H9 (cell line): ENCODE data around the gene SPRR3. TPM values are rescaled to one million over a fixed set of nuclear protein-coding genes. Genes with fewer than 3 reads are reported as not detected.

Experiments
- DNase-seq: peaks from one replicate; pipeline ENCODE4 v3.0.0-alpha.2; 2017
- H2AFZ ChIP-seq: one replicate; pipeline ENCODE4 v1.6.1; 2013; ENCODE audit warnings: mild to moderate bottlenecking, low read length, control low read depth, moderate library complexity
- H2AK5ac ChIP-seq: 2 replicates; pipeline ENCODE4 v1.6.1; 2013; ENCODE audit warnings: low read length, control low read depth, mixed read lengths; ENCODE audit not compliant: insufficient read length
- H2BK120ac ChIP-seq: one replicate; pipeline ENCODE4 v1.6.1; 2013; ENCODE audit warnings: low read depth, mild to moderate bottlenecking, low read length, control low read depth, inconsistent platforms; ENCODE audit not compliant: poor library complexity, severe bottlenecking
- H2BK12ac ChIP-seq: 2 replicates; pipeline ENCODE4 v1.6.1; 2013; ENCODE audit warnings: low read length, control low read depth, mixed read lengths, low read depth; ENCODE audit not compliant: insufficient read length
- H2BK15ac ChIP-seq: 2 replicates; pipeline ENCODE4 v1.6.1; 2013; ENCODE audit warnings: low read depth, low read length, control low read depth
- H2BK20ac ChIP-seq: one replicate; pipeline ENCODE4 v1.6.1; 2013; ENCODE audit warnings: low read depth, mild to moderate bottlenecking, low read length, control low read depth, inconsistent platforms; ENCODE audit not compliant: poor library complexity, severe bottlenecking
- H2BK5ac ChIP-seq: 2 replicates; pipeline ENCODE4 v1.6.1; 2013; ENCODE audit warnings: low read length, control low read depth, mixed read lengths; ENCODE audit not compliant: insufficient read length
- H3K14ac ChIP-seq: 2 replicates; pipeline ENCODE4 v1.6.1; 2013; ENCODE audit warnings: low read length, control low read depth; ENCODE audit not compliant: insufficient read depth
- H3K18ac ChIP-seq: 2 replicates; pipeline ENCODE4 v1.6.1; 2013; ENCODE audit warnings: low read depth, mild to moderate bottlenecking, mixed read lengths, low read length, control low read depth; ENCODE audit not compliant: insufficient read length
- H3K23ac ChIP-seq: 2 replicates; pipeline ENCODE4 v1.6.1; 2013; ENCODE audit warnings: low read length, control low read depth, mixed read lengths, low read depth; ENCODE audit not compliant: insufficient read length
- H3K23me2 ChIP-seq: 2 replicates; pipeline ENCODE4 v1.6.1; 2013; ENCODE audit warnings: low read depth, mild to moderate bottlenecking, mixed read lengths, low read length, control low read depth; ENCODE audit not compliant: insufficient read length, poor library complexity, severe bottlenecking
- H3K27ac ChIP-seq: 2 replicates; pipeline ENCODE4 v1.5.1; 2013; ENCODE audit warnings: low read length, control low read depth, mixed read lengths, low read depth; ENCODE audit not compliant: insufficient read length
- H3K27me3 ChIP-seq: 2 replicates; pipeline ENCODE4 v1.6.1; 2013; ENCODE audit warnings: low read length, control low read depth, inconsistent platforms; ENCODE audit not compliant: insufficient read depth
- H3K4ac ChIP-seq: 2 replicates; pipeline ENCODE4 v1.6.1; 2013; ENCODE audit warnings: low read depth, mild to moderate bottlenecking, control low read depth, inconsistent platforms, low read length, moderate library complexity
- H3K4me1 ChIP-seq: 2 replicates; pipeline ENCODE4 v1.6.1; 2013; ENCODE audit warnings: low read length, control low read depth, inconsistent platforms; ENCODE audit not compliant: insufficient read depth
- H3K4me2 ChIP-seq: 2 replicates; pipeline ENCODE4 v1.6.1; 2013; ENCODE audit warnings: low read length, control low read depth, mixed read lengths; ENCODE audit not compliant: insufficient read length, insufficient read depth
- H3K56ac ChIP-seq: 2 replicates; pipeline ENCODE4 v1.6.1; 2013; ENCODE audit warnings: low read depth, mild to moderate bottlenecking, mixed read lengths, low read length, control low read depth; ENCODE audit not compliant: insufficient read length
- H3K79me1 ChIP-seq: 2 replicates; pipeline ENCODE4 v1.6.1; 2013; ENCODE audit warnings: low read depth, mild to moderate bottlenecking, moderate library complexity, low read length, control low read depth, inconsistent platforms; ENCODE audit not compliant: insufficient read depth, poor library complexity, severe bottlenecking
- H3K79me2 ChIP-seq: 2 replicates; pipeline ENCODE4 v1.6.1; 2013; ENCODE audit warnings: low read length, control low read depth, inconsistent platforms; ENCODE audit not compliant: insufficient read depth
- H3K9ac ChIP-seq: 2 replicates; pipeline ENCODE4 v1.6.1; 2013; ENCODE audit warnings: low read length, control low read depth, mixed read lengths; ENCODE audit not compliant: insufficient read length; ENCODE audit errors: extremely low read depth
- H3K9me3 ChIP-seq: one replicate; pipeline ENCODE4 v1.6.1; 2013; ENCODE audit warnings: low read depth, low read length, inconsistent platforms; ENCODE audit not compliant: control insufficient read depth
- H3T11ph ChIP-seq: one replicate; pipeline ENCODE4 v1.6.1; 2013; ENCODE audit warnings: mild to moderate bottlenecking, low read length, control low read depth, inconsistent platforms
- H4K20me1 ChIP-seq: one replicate; pipeline ENCODE4 v1.6.1; 2013; ENCODE audit not compliant: control insufficient read depth, insufficient read length, insufficient read depth
- H4K5ac ChIP-seq: 2 replicates; pipeline ENCODE4 v1.6.1; 2013; ENCODE audit warnings: low read depth, mild to moderate bottlenecking, mixed read lengths, low read length, control low read depth; ENCODE audit not compliant: insufficient read length
- H4K8ac ChIP-seq: replicated peaks from 2 replicates; pipeline ENCODE4 v1.6.1; 2013; ENCODE audit warnings: low read length, control low read depth, mixed read lengths, low read depth; ENCODE audit not compliant: insufficient read length
- H4K91ac ChIP-seq: 2 replicates; pipeline ENCODE4 v1.6.1; 2013; ENCODE audit warnings: low read depth, mild to moderate bottlenecking, moderate library complexity, mixed read lengths, low read length, control low read depth; ENCODE audit not compliant: insufficient read length
- H3K27ac Mint-ChIP-seq, 3 experiments: 2 replicates in 2 of 3; 3 replicates in 1 of 3; pipeline ENCODE4 v1.8.0; 2020 to 2021; ENCODE audit warnings: mixed read lengths in 3 of 3, mild to moderate bottlenecking in 1 of 3, moderate library complexity in 1 of 3
- H3K27me3 Mint-ChIP-seq: 2 replicates; pipeline ENCODE4 v1.8.0; 2021; ENCODE audit warnings: low read depth, mild to moderate bottlenecking, moderate library complexity, mixed read lengths
- H3K36me3 Mint-ChIP-seq, 3 experiments: 2 replicates in 2 of 3; 3 replicates in 1 of 3; pipeline ENCODE4 v1.8.0; 2020 to 2021; ENCODE audit warnings: low read depth in 3 of 3, mixed read lengths in 3 of 3; ENCODE audit not compliant: insufficient read depth in 1 of 3
- H3K4me1 Mint-ChIP-seq, 2 experiments: 2 replicates each; pipeline ENCODE4 v1.8.0; 2020; ENCODE audit warnings: mixed read lengths in 2 of 2
- H3K4me3 Mint-ChIP-seq, 2 experiments: 2 replicates in 1 of 2; 3 replicates in 1 of 2; pipeline ENCODE4 v1.8.0; 2020 to 2021; ENCODE audit warnings: mild to moderate bottlenecking in 2 of 2, mixed read lengths in 2 of 2, moderate library complexity in 1 of 2
- H3K9me3 Mint-ChIP-seq, 2 experiments: 2 replicates in 1 of 2; 3 replicates in 1 of 2; pipeline ENCODE4 v1.8.0; 2020; ENCODE audit warnings: mild to moderate bottlenecking in 2 of 2, mixed read lengths in 2 of 2, moderate library complexity in 1 of 2
- CTCF ChIP-seq: fragments of 200-600 bp; sonication (generic); conservative IDR thresholded peaks from 3 replicates; pipeline ENCODE4 v1.8.0; 2021; ENCODE audit warnings: antibody characterized with exemption, mild to moderate bottlenecking
- total RNA-seq: library from RNA; stranded (reverse); gene quantifications from 2 replicates; pipeline ENCODE4 v1.2.1, GENCODE V29; 2021

Gene SPRR3
- total RNA-seq, 1 experiment from 2014 or later, result not detected

GRCh38 chr1:152983234-152983633 lies 18.3 kb upstream of the SPRR3 start:
- Histone ChIP-seq H4K5ac (no peak overlapping the region), H3T11ph (no peak overlapping the region), H3K23ac (no peak overlapping the region), H3K9me3 (no peaks in the 10 kb centered on the region), H2AK5ac (no peak overlapping the region), H3K23me2 (no peaks in the 10 kb centered on the region), H3K79me2 (no peaks in the 10 kb centered on the region), H3K79me1 (no peaks in the 10 kb centered on the region), H2BK5ac (no peak overlapping the region), H4K20me1 (no peaks in the 10 kb centered on the region), H2BK20ac (no peak overlapping the region), H3K4ac (no peak overlapping the region), H2BK15ac (no peak overlapping the region), H3K18ac (no peak overlapping the region), H3K9ac (no peak overlapping the region), H3K56ac (no peak overlapping the region), H3K4me1 (no peaks in the 10 kb centered on the region), H2BK120ac (no peak overlapping the region), H3K27ac (no peak overlapping the region), H4K8ac (no peak overlapping the region), H4K91ac (no peak overlapping the region), H2BK12ac (no peak overlapping the region), H3K27me3 (no peaks in the 10 kb centered on the region), H2AFZ (no peak overlapping the region), H3K4me2 (no peak overlapping the region), H3K14ac (no peak overlapping the region)
- TF ChIP-seq CTCF, result no peak
- no peak overlapping the region for H3K4me3 Mint-ChIP-seq
- no peaks in the 10 kb centered on the region for H3K36me3 Mint-ChIP-seq
- peaks cover 0 to 11% of the 10 kb centered on the region in 2 experiments; a peak in 3 of 5 replicates for H3K9me3 Mint-ChIP-seq
- no peak for DNase-seq
- H3K27me3 Mint-ChIP-seq, result peaks cover 35% of the 10 kb centered on the region
- no peaks in the 10 kb centered on the region for H3K4me1 Mint-ChIP-seq
- H3K27ac Mint-ChIP-seq, result peak overlapping the region in 1 of 3 experiments; percentile 27; a peak in 1 of 7 replicates
